Neural crest cell (in vitro differentiated cells): ENCODE results near the gene ASAH2. TPM values are rescaled to one million over a fixed set of nuclear protein-coding genes. Genes with fewer than 3 reads are reported as not detected.

Experiments used
- DNase-seq: peaks from one replicate; pipeline ENCODE4 v3.0.0; 2021; ENCODE audit warnings: low read depth, mixed read lengths, low spot score
- H3K27ac Mint-ChIP-seq: one replicate; pipeline ENCODE4 v1.8.0; 2021; ENCODE audit warnings: mild to moderate bottlenecking, mixed read lengths; ENCODE audit not compliant: unreplicated experiment
- H3K27me3 Mint-ChIP-seq: 2 replicates; pipeline ENCODE4 v1.8.0; 2021; ENCODE audit warnings: low read depth, mild to moderate bottlenecking, mixed read lengths
- H3K36me3 Mint-ChIP-seq: 2 replicates; pipeline ENCODE4 v1.8.0; 2021; ENCODE audit warnings: low read depth, mild to moderate bottlenecking, mixed read lengths
- H3K4me1 Mint-ChIP-seq: 2 replicates; pipeline ENCODE4 v1.8.0; 2021; ENCODE audit warnings: mixed read lengths
- H3K4me3 Mint-ChIP-seq: one replicate; pipeline ENCODE4 v1.8.0; 2021; ENCODE audit warnings: mild to moderate bottlenecking, mixed read lengths
- H3K9me3 Mint-ChIP-seq: 2 replicates; pipeline ENCODE4 v1.8.0; 2021; ENCODE audit warnings: mixed read lengths
- CTCF ChIP-seq: fragments of 200-600 bp; sonication (generic); conservative IDR thresholded peaks from 2 replicates; pipeline ENCODE4 v1.5.0; 2021; ENCODE audit warnings: antibody characterized with exemption, mild to moderate bottlenecking
- total RNA-seq: library from RNA; stranded (reverse); gene quantifications from 2 replicates; pipeline ENCODE4 v1.2.1, GENCODE V29; 2021

Gene ASAH2
- total RNA-seq, 1 donor from 2014 or later: 5.9 TPM

- Mint-ChIP-seq H3K27me3 (peaks cover 26% of the 10 kb centered on the region), H3K4me1 (no peaks in the 10 kb centered on the region), H3K36me3 (no peaks in the 10 kb centered on the region), H3K9me3 (no peaks in the 10 kb centered on the region), H3K27ac (no peak overlapping the region), H3K4me3 (no peak overlapping the region)
- DNase-seq: no peak
- no peak for TF ChIP-seq CTCF
Measured at GRCh38 chr10:50216894-50217293, 34.4 kb downstream of the ASAH2 start.

GRCh38 chr10:50216418-50216817, 34.9 kb downstream of the ASAH2 start:
- Mint-ChIP-seq H3K4me3 (no peak overlapping the region), H3K36me3 (no peaks in the 10 kb centered on the region), H3K9me3 (no peaks in the 10 kb centered on the region), H3K4me1 (no peaks in the 10 kb centered on the region), H3K27ac (no peak overlapping the region), H3K27me3 (peaks cover 24% of the 10 kb centered on the region)
- TF ChIP-seq CTCF: no peak
- no peak for DNase-seq

- DNase-seq: no peak
- no peaks in the 10 kb centered on the region for H3K36me3 Mint-ChIP-seq
- peaks cover 38% of the 10 kb centered on the region for H3K27me3 Mint-ChIP-seq
- no peaks in the 10 kb centered on the region for H3K9me3 Mint-ChIP-seq
- H3K4me1 Mint-ChIP-seq: no peaks in the 10 kb centered on the region
- TF ChIP-seq CTCF: no peak
- H3K27ac Mint-ChIP-seq: no peak overlapping the region
- H3K4me3 Mint-ChIP-seq: no peak overlapping the region
Measured at GRCh38 chr10:50211670-50212069, 39.6 kb downstream of the ASAH2 start.

GRCh38 chr10:50210876-50211275, 40.4 kb downstream of the ASAH2 start:
- DNase-seq: no peak
- H3K9me3 Mint-ChIP-seq: no peaks in the 10 kb centered on the region
- H3K27ac Mint-ChIP-seq: no peak overlapping the region
- no peak overlapping the region for H3K4me3 Mint-ChIP-seq
- no peaks in the 10 kb centered on the region for H3K4me1 Mint-ChIP-seq
- no peaks in the 10 kb centered on the region for H3K36me3 Mint-ChIP-seq
- peaks cover 45% of the 10 kb centered on the region for H3K27me3 Mint-ChIP-seq
- no peak for TF ChIP-seq CTCF

Other genes starting within 250 kb of the ASAH2 start
- 38.5 and 47.5 TPM in 2 replicates for gene WASHC2A, start 183.6 kb downstream of the ASAH2 start, total RNA-seq